ENCODE measurements around the gene LDLRAP1. TPM values are rescaled to one million over a fixed set of nuclear protein-coding genes. Genes with fewer than 3 reads are reported as not detected.
"Not testable (repeated sequence)": the region's sequence is repeated elsewhere in the genome, so short reads cannot be mapped to it uniquely, and the experiment has no call there.

Gene LDLRAP1
- total RNA-seq, 1 experiment from 2014 or later: 13.6 TPM

DNA sequence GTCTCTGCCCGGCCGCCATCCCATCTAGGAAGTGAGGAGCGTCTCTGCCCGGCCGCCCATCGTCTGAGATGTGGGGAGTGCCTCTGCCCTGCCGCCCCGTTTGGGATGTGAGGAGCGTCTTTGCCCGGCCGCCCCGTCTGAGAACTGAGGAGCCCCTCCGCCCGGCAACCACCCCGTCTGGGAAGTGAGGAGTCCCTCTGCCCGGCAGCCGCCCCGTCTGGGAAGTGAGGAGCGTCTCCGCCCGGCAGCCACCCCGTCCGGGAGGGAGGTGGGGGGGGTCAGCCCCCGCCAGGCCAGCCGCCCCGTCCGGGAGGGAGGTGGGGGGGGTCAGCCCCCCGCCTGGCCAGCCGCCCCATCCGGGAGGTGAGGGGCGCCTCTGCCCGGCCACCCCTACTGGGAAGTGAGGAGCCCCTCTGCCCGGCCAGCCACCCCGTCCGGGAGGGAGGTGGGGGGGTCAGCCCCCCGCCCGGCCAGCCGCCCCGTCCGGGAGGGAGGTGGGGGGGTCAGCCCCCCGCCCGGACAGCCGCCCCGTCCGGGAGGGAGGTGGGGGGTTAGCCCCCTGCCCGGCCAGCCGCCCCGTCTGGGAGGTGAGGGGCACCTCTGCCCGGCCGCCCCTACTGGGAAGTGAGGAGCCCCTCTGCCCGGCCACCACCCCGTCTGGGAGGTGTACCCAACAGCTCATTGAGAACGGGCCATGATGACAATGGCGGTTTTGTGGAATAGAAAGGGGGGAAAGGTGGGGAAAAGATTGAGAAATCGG lies 60.6 kb downstream of the LDLRAP1 start:
- not testable (repeated sequence) for DNase-seq (ENCODE audit: low read depth)

DNA sequence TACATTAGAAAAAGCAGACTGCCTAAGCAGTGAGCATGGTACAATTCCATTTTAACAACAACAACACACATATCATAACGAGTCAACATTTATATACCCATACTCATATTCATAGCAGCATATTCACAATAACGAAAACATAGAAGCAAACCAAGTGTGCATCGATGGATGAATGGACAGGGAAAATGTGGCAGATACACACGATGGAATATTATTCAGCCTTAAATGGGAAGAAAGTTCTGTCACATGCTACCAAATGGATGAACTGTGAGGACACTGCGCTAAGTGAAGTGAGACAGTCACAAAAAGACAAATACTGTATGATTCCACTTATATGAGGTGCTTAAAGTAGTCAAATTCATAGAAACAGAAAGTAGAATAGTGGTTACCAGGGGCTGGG lies 63.7 kb downstream of the LDLRAP1 start:
- no peak for DNase-seq (ENCODE audit: low read depth)

DNA sequence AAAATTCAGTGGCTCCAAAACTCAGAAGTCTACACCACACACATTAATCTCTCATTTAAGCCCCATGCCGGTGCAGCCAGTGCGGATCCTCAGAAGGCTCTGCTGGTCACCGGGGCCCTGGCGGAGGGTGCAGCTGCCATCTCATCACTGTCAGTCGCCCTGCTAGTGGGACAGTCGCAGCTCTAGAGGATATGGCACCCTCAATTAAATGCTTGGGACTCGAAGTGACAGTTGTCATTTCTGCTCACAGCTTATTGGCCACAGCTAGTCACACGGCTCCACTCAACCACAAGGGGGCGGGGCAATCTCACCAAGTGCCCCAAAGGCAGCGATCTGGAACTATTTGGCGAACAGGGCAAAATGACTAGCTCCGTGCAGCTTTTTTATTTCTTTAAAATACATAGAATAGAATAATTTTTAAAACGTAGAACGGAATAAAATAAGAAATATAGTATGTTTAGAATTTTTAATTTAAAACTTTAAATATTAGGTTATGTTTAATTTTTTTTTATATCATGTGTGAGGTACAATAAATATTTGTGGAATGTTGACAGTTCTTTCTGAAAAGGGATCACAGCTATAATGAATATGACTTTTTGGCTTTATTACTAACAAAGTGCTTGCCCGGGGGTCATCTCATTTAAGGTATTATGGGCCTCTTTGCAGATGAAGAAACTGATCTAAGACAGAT lies 65.2 kb downstream of the LDLRAP1 start:
- peak; percentile 82 for DNase-seq (ENCODE audit: low read depth)

DNA sequence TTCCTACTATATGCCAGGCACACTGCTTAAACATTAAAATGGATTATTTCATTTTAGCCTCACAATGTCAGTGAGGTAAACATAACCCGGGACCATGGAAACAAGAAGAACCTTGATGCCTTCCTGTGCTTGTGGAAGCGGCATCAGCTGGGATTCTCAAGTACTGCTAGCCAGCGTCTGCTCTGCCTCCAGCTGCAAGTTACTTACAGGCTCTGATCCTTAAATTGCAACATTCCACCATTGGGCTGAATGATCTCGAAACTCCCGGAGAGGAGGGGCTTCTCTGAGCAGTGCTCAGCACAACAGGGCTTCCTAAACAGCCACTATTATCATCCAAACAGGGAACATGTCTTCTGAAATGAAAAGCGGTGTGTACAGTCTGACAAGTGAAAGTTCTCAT lies 66.5 kb downstream of the LDLRAP1 start:
- DNase-seq (ENCODE audit: low read depth): no peak

DNA sequence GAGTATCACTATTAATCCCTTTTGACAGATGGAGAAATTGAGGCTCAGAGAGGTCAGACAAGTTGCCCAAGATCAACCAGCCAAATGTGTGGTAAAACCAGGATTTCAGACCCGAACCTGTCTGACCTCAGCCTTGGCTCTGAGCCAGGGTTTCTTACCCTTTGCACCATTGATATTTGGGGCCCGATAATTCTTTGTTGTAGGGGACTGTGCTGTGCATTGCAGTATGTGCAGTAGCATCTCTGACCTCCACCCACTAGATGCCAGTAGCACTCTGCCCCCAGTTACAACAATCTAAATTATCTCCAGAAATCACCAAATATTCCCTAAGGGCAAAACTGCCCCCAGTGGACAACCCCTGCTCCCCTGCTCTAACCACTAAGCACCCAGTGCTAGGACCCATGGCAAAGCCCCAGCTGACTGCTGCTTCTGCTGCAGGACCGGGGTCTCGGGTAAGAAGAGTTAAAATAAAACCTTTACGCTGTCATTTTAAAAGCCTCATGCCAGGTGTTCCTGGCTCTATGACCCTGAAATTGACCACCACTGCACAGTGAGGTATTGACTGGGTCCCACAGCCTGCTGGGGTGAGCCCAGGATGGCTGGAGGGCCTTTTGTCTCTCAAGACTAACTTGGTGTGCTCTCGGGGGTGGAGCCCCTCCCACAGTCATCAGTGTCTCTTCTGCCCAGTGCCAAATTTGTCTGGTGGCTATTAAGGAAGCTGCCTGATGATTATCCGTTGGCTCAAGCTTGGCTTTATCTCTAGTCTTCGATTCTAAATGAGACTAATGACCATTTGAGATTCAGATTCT lies 67.6 kb downstream of the LDLRAP1 start:
- peak; percentile 19 for DNase-seq (ENCODE audit: low read depth)

DNA sequence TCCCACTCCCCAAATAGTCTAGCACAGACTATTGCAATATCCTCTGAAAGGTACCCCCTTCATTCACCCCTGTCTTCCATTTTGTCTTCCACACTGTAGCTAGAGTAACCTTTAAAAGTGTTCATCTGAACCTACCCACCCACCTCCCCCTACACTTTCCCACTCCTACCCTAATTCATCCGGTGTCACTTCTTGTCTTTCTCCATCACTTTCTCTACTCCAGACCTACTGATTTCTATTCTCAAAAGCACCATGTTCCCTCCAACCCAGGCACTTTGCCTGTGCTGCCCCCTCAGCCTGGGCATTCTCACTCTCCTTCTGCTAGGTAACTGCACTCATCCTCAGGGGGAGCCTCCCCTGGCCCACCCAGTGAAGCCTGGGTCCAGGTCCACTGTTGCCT lies 68.4 kb downstream of the LDLRAP1 start:
- no peak for DNase-seq (ENCODE audit: low read depth)

DNA sequence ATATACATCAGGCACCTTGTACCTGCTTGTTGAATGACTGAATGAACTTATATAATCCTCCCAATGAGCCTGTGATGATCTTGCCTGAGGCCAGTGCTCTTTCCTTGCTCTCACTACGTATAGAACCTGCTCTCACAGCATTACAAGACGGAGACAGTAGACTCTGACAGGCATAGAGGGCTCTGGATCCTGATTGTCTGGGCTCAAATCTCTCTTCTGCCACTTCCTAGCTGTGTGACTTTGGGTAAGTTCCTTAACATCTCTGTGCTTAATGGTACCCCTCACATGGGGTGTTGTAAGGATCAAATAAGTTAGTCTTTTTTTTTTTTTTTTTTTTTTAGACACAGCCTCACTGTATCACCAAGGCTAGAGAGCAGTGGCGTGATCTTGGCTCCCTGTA lies 69.0 kb downstream of the LDLRAP1 start:
- DNase-seq (ENCODE audit: low read depth): no peak

DNA sequence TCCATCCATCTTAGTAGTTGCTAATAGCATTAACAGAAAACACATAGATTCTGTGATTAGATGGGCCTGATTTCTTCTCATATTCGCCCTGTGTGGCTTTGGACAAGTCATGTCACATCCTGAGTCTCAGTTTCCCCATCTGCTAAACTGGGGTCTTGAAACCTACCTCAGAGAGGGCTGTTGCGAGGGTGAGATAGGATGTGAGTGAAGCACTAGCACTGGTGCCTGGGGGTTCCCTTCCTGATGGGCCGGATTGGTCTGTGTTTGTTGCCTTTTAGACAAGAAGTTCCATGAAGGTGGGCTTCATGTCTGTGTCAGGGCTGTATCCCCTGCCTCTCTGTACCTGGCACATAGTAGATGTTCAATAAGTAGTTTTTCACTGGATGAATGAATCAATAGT lies 69.7 kb downstream of the LDLRAP1 start:
- no peak for DNase-seq (ENCODE audit: low read depth)

DNA sequence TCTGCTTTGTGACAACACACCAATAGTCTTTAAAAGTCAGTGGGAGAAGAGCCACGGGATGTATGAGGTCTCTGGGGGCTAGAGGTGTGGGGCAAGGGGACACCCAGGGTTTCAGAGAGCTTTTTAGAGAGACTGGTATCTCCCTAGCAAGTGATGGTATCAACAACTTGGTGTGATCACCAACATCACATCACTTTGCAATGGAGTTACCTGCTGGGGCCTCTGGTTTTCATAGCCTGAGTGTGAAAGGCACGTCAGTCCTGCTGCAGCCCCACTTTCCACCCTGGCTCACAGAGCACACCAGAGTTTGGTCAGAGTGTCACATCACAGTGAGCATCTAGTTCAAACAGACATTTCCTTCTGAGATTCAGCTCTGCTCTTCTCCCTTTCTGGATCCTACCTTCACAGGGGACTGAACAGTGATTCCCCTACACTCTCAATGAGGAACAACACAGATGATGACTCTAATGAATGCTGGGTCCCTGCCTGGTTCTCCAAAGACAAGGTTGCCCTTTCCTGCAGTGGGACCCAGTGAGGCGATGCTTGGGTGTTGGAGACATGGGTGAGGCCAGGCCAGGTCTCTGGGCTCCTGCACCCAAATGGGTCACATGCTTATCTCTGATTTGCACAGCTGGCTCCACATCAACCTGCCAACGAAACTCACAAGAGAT lies 71.2 kb downstream of the LDLRAP1 start:
- DNase-seq (ENCODE audit: low read depth): no peak

DNA sequence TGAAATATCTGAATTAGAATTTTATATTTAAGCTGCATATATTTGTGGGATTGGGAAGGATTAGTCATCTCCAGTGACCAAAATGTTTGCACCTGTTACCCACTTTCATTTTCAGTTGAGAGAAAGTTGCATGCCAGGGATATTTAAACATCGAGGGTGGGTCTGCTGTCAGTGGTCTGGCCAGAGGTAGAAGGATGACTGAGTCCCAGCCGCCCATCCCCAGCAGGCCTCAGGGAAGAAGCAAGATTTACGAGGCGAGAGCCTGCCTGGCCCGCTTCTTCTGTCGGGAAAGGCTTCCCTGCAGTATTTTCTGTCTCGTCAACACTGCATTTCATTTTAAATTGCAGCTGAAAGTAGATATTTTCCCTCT lies 71.8 kb downstream of the LDLRAP1 start:
- peak; percentile 36 for DNase-seq (ENCODE audit: low read depth)

DNA sequence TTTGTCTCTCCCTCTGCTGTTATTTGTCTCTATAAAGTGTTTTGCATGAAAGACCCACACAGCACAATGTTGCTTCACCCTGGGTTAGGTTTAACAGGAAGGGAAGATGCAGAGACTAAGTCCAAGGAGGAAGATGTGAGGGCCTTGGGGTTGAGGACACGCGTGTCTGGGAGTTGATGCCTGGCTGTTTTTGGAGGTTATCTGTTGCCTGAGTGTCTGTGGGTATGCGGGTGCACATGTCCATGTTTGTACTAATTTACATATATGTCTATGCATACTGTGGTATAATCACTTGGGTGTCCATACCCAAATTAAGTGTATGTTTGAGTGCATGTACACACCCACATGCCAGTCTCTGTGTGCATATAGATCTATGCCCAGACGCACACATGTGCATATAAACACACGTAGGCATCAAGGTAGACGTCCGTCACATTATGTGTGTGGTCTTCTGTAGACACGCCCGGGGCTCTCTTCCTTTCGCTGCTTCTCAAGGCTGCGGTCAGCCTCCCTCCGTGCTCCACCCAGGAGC lies 72.2 kb downstream of the LDLRAP1 start:
- no peak for DNase-seq (ENCODE audit: low read depth)

DNA sequence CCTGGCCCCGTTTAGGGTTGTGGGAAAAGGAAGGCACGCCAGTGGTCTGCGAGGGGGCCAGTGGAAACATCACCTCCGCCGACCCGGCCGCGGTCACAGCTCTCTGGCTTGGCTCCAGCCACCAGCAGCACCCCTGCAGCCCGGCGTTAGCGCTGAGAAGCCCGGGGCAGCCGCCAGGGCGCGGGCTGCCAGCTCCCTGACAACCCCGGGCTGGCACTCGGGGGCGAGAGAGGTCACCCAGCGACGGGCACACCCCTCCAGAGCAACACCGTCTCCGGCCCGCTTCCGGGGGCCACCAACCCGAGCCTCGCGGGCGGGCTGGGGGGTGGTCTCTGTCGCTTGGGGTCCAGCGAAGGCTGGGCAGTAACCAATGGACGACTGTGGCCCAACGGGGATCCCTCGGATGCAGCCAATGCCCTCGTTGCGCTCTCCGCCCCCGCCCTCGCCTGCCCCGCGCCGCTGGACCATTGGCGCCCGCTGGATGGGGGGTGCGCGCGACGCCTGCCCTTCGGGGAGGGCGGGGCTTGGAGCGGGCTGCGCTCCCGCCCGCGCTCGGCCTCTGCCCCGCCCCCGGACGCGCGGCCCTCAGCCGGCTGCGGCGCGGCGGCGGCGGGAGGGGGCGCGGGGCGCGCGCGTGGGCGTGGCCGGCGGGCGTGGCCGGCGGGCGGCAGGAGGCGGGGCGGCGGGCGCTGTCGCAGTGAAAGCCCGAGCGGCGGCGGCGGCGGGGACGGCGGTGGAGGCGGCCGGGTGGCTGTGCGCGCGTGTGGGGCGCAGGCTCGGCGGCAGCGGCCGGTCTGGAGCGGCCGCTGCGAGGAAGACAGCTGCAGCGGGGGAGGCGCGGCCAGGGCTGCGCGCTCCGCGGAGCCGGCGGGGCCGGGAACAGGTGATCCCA lies 72.9 kb downstream of the LDLRAP1 start, which contains the start of gene MAN1C1:
Gene MAN1C1 (plus strand): TSS at position 697 of the 892 bp plus-strand sequence. CDS start 1,007 bp downstream, outside the sequence.
- peak; percentile 94 for DNase-seq (ENCODE audit: low read depth)

DNA sequence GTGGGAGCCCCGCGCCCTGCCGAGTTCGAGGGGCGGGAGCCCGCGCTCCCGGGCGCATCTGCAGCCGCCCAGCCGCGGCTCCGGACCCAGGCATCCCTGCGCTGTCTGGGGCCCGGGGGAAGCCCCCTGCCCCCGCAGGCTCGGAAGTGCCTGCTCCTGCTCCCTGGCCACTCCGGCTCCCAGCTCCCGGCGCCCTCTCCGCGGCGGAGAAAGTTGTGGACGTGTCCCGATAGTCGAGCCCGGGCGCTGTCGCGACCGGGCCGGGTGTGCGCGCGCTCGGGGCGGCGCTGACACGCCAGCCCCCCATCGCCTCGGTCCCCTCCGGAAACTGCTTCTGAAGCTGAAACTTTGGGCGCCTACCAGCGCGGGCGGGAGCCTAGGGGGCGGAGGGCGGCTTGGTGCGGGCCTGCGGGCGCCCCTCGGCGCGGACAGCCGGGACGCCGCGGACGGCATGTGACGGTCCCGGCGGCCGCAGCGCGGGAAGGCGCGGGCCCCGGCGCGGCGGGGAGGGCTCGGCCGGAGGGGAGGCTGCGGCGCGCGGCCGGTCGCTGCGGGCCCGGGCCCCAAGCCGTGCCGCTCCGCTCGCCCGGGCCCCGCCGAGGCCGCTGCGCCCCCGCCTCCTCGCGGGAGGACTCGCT lies 73.7 kb downstream of the LDLRAP1 start:
- peak; percentile 14 for DNase-seq (ENCODE audit: low read depth)

DNA sequence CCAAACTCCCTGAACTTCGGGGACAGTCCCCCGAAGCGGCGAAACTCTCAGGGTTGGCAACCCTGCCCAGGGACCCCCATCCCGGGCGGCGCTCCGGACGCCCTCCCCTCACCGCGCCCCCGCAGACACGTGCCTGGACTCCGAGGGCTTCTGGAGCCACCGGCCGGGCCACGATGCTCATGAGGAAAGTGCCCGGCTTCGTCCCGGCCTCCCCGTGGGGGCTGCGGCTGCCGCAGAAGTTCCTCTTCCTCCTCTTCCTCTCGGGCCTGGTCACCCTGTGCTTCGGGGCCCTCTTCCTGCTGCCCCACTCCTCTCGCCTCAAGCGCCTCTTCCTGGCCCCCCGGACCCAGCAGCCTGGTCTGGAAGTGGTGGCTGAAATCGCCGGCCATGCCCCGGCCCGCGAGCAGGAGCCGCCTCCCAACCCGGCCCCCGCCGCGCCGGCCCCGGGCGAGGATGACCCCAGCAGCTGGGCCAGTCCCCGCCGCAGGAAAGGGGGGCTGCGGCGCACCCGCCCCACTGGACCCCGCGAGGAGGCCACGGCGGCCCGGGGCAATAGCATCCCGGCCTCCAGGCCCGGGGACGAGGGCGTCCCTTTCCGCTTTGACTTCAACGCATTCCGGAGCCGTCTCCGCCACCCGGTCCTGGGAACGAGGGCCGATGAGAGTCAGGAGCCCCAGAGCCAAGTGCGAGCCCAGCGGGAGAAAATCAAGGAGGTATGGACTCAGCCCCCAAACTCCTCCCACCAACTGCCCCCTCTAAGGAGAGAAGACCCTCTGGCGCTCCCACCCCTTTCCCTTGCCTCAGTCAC lies 74.4 kb downstream of the LDLRAP1 start:
- peak; percentile 20 for DNase-seq (ENCODE audit: low read depth)

DNA sequence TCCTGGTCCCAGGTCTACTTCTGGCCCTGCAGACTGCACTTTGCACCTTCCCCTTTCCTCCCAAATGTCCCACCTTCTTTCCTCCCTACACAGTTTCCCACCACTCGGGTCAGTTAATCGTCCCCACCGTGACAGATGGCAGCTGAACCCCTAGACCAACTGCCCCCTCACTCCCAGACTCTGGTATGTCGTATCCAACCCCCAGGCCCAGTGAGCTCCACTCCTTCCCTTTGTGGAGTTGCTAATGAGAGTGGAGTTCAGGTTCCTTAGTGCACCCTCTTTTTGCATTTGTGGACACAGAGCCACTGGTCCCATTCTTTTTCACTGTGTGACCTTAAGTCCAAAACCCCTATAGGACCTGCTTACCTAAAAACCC lies 75.0 kb downstream of the LDLRAP1 start:
- no peak for DNase-seq (ENCODE audit: low read depth)

All from Daoy (cell line).